ENCODE data around the gene CAPN5. TPM values are rescaled to one million over a fixed set of nuclear protein-coding genes. Genes with fewer than 3 reads are reported as not detected.

CAPN5 gene
- total and polyA plus RNA-seq, 2 of the 13 experiments (the other 11 are each of a cell fraction or from before 2014, with no cell fraction given) = 0.27 to 1.2 TPM

GRCh38 chr11:77130763-77131513 is 64.2 kb downstream of the CAPN5 start (continued):
- TF ChIP-seq ZNF552 (CRISPR knock-in tag; IDR thresholded peaks at IDR 0.05; ENCODE audit: borderline replicate concordance) (no peak), ARNTL (CRISPR knock-in tag; IDR thresholded peaks at IDR 0.05) (0 out of 2 replicates have a peak, but pooled peaks have one; percentile 38), GABPB1 (CRISPR knock-in tag; IDR thresholded peaks at IDR 0.05) (0 out of 2 replicates have a peak, but pooled peaks have one; percentile 13), KMT2B (CRISPR knock-in tag; IDR thresholded peaks at IDR 0.05) (no peak), ZNF407 (CRISPR knock-in tag; IDR thresholded peaks at IDR 0.05; ENCODE audit: not compliant biosample characterization) (no peak), BRF2 (CRISPR knock-in tag; IDR thresholded peaks at IDR 0.05) (0 out of 2 replicates have a peak, but pooled peaks have one; percentile 27), PCBP2 (optimal IDR thresholded peaks at IDR 0.05; ENCODE audit: low read depth, low read length, poor library complexity, severe bottlenecking) (no peak), ZNF768 (CRISPR knock-in tag; IDR thresholded peaks at IDR 0.05) (peak; percentile 47; the same call in 1 of the 2 replicates), ZNF292 (CRISPR knock-in tag; IDR thresholded peaks at IDR 0.05; ENCODE audit: borderline replicate concordance, low read depth) (peak; percentile 87; the same call in 1 of the 2 replicates), CREBL2 (CRISPR knock-in tag; IDR thresholded peaks at IDR 0.05; ENCODE audit: borderline replicate concordance) (no peak), MAFG (CRISPR knock-in tag; IDR thresholded peaks at IDR 0.05) (no peak), POLR2G (IDR thresholded peaks at IDR 0.05; ENCODE audit: low read depth, low read length) (no peak), ZNF569 (CRISPR knock-in tag; IDR thresholded peaks at IDR 0.05; ENCODE audit: borderline replicate concordance) (no peak), KLF16 (CRISPR knock-in tag; IDR thresholded peaks at IDR 0.05) (no peak), E2F5 (CRISPR knock-in tag; conservative IDR thresholded peaks at IDR 0.05) (no peak), BHLHE40 (IDR thresholded peaks at IDR 0.05; ENCODE audit: low read length) (no peak; the same call in 1 of the 2 replicates), ADNP (CRISPR knock-in tag; IDR thresholded peaks at IDR 0.05) (no peak)

All from HepG2 (cell line).